WTC11 (cell line): ENCODE results near the gene TBL1X.

Experiments used
- GABPB1 ChIP-seq: sonication (generic); formaldehyde crosslinking; IDR thresholded peaks from 2 replicates; pipeline ENCODE4 v1.8.1; 2023; ENCODE audit warnings: mild to moderate bottlenecking, missing genetic modification reagents
- TF ChIP-seq, protein P1 (sequence below): fragments of 200-600 bp; IDR thresholded peaks from 2 replicates; pipeline ENCODE4 v1.8.0; 2022; ENCODE audit warnings: antibody characterized with exemption

DNA sequence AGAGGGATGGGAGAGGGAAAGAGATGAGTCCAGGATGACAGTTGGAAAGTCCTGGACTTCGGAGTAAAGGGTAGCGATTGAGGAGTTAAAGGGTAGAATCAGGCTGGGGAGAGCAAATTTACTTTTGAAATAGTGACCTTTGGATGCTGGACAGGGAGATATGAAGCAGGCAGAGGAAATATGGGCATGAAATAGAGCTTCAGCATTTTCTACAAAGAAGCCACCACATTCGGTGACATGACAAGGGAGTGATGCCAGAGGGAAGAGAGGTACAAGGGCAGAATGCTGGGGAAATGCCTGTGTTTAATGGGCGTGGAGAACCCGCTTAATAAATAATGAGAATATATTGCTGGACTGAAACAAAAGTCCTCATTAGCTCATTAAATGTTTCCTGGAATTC, 92.7 kb downstream of the TBL1X start:
- TF ChIP-seq, protein P1, sequence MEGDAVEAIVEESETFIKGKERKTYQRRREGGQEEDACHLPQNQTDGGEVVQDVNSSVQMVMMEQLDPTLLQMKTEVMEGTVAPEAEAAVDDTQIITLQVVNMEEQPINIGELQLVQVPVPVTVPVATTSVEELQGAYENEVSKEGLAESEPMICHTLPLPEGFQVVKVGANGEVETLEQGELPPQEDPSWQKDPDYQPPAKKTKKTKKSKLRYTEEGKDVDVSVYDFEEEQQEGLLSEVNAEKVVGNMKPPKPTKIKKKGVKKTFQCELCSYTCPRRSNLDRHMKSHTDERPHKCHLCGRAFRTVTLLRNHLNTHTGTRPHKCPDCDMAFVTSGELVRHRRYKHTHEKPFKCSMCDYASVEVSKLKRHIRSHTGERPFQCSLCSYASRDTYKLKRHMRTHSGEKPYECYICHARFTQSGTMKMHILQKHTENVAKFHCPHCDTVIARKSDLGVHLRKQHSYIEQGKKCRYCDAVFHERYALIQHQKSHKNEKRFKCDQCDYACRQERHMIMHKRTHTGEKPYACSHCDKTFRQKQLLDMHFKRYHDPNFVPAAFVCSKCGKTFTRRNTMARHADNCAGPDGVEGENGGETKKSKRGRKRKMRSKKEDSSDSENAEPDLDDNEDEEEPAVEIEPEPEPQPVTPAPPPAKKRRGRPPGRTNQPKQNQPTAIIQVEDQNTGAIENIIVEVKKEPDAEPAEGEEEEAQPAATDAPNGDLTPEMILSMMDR = no peak
- TF ChIP-seq GABPB1 (CRISPR knock-in tag) = no peak
